Activated CD8-positive, alpha-beta memory T cell treated with anti-CD3 and anti-CD28 coated beads for 4 hours (primary cell): ENCODE results near the gene FOXP2.

Experiments
- DNase-seq, 2 donors: peaks; one replicate each; pipeline ENCODE4 v3.0.0-alpha.2; 2020; ENCODE audit warnings: low read depth in 2 of 2

The FOXP2 gene

GRCh38 chr7:114720725-114721124, 306.1 kb downstream of the FOXP2 start:
- DNase-seq: no peak

DNA sequence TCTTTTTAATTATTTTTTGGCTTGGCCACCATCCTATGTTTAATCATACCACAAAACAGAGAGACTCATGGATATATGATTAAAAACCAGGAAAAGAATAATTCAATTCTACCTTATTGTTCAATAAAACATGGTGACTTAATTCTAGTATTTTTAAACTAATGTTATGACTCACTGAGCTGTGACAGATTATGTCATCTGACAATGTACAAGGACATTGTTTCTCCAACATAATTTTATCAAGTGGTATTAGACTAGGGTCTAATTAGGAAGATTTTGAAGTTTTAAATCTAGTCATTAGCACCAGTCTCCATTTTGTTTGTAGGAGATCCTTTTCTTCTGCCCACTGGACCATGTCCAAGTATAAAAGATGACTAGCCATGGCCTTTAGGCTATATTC, 307.9 kb downstream of the FOXP2 start:
- DNase-seq: no peak

DNA sequence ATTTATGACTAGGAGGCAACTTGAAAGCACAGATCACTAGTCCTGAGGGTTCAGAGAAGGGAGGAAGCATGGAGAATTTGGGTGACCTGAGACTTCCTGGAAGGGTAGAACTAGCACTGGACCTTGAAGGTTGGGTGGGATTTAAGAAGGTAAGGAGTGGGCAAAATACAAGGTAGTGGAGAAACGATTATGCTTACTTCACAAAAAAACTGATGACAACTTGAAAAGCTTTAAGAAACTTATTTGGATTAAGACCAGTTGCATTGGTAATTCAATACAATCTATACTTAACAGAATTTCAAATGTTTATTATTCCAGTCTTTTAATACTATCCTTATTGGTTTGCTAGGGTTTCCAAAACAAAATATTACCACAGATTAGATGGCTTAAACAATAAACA, 308.7 kb downstream of the FOXP2 start:
- DNase-seq: no peak

DNA sequence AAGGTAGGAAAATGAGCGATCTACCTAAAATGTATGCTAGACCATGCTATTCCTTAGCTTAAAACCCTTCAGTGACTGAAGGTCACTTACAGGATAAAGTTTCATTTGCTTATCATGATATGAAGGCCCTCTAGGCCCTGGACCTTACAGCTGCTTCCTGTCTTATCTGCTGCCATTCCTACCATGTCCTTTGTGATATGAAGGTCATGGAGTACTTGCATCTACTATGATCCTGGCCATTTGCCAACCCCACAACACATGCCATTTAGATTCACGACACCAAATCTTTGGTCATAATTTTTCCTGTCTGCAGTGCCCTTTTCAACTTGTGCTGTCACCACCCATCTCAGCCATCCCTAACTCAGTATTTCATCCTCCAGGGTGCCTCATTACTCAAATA, 325.5 kb downstream of the FOXP2 start:
- no peak for DNase-seq

GRCh38 chr7:114740941-114741340, 326.3 kb downstream of the FOXP2 start:
- DNase-seq: no peak

GRCh38 chr7:114741911-114742310, 327.3 kb downstream of the FOXP2 start:
- DNase-seq: no peak
